HL-60 (cell line): ENCODE data around the gene ADNP.

ENCODE experiments used
- DNase-seq, 2 experiments: peaks; one replicate each; pipeline ENCODE4 v3.0.0-alpha.2; 2010 to 2020; ENCODE audit warnings: low read depth in 1 of 2, low spot score in 1 of 2
- H3K27ac ChIP-seq: fragments of 250-450 bp; sonication (Bioruptor Pico); replicated peaks from 2 replicates; pipeline ENCODE4 v1.5.1; 2020; ENCODE audit warnings: mild to moderate bottlenecking, moderate library complexity
- H3K27me3 ChIP-seq: fragments of 250-450 bp; sonication (Bioruptor Pico); 2 replicates; pipeline ENCODE4 v1.5.1; 2021; ENCODE audit warnings: mild to moderate bottlenecking, moderate library complexity; ENCODE audit not compliant: insufficient read depth, poor library complexity, severe bottlenecking
- H3K4me3 ChIP-seq: replicated peaks from 2 replicates; pipeline ENCODE4 v1.5.1; 2011; ENCODE audit warnings: mild to moderate bottlenecking, control low read depth, low read length; ENCODE audit not compliant: insufficient read depth
- CTCF ChIP-seq: IDR thresholded peaks from one replicate; pipeline ENCODE4 v1.5.1; 2011; ENCODE audit warnings: low read length, control low read depth, inconsistent platforms; ENCODE audit not compliant: insufficient read depth
- GABPA ChIP-seq: IDR thresholded peaks from 2 replicates; pipeline ENCODE4 v1.6.1; 2012; ENCODE audit warnings: low read depth
- POLR2AphosphoS5 ChIP-seq: IDR thresholded peaks from 2 replicates; pipeline ENCODE4 v1.6.1; 2012; ENCODE audit warnings: low read depth
- SPI1 ChIP-seq: IDR thresholded peaks from 2 replicates; pipeline ENCODE4 v1.6.1; 2012; ENCODE audit warnings: low read depth, mild to moderate bottlenecking, borderline replicate concordance
- TF ChIP-seq, protein P1 (sequence below): IDR thresholded peaks from 2 replicates; pipeline ENCODE4 v1.6.1; 2012; ENCODE audit warnings: low read depth; ENCODE audit not compliant: insufficient replicate concordance

ADNP gene

DNA sequence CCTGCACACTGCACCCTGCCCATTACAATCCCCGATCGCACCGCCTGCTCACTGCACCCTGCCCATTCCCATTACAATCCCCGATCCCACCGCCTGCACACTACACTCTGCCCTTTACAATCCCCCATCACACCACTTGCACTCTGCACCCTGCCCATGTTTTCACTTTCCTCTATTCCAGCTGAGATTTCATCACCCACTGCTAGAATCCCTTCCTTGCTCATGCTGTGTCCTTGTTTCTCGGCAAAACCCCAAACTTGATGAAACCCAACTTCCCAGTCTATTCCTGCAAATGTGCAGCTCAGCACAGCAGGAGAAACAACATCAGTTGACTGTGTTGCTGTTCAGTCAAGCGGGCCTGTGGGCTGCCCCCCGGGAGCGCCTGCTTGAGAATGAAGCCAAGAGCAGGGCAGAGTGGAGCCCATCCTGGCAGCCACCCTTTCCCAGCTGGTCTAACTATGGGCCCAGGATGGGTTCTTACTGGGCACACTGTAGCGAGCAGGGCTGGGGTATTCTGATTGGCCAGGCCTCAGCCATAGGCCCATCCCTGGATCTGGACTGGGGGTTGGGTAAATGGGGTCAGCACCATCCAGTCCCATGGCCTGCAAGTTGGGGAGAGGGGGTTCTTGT lies 44.6 kb upstream of the ADNP start:
- TF ChIP-seq SPI1 (no peak), CTCF (no peak), GABPA (no peak), POLR2AphosphoS5 (no peak)
- TF ChIP-seq, protein P1, sequence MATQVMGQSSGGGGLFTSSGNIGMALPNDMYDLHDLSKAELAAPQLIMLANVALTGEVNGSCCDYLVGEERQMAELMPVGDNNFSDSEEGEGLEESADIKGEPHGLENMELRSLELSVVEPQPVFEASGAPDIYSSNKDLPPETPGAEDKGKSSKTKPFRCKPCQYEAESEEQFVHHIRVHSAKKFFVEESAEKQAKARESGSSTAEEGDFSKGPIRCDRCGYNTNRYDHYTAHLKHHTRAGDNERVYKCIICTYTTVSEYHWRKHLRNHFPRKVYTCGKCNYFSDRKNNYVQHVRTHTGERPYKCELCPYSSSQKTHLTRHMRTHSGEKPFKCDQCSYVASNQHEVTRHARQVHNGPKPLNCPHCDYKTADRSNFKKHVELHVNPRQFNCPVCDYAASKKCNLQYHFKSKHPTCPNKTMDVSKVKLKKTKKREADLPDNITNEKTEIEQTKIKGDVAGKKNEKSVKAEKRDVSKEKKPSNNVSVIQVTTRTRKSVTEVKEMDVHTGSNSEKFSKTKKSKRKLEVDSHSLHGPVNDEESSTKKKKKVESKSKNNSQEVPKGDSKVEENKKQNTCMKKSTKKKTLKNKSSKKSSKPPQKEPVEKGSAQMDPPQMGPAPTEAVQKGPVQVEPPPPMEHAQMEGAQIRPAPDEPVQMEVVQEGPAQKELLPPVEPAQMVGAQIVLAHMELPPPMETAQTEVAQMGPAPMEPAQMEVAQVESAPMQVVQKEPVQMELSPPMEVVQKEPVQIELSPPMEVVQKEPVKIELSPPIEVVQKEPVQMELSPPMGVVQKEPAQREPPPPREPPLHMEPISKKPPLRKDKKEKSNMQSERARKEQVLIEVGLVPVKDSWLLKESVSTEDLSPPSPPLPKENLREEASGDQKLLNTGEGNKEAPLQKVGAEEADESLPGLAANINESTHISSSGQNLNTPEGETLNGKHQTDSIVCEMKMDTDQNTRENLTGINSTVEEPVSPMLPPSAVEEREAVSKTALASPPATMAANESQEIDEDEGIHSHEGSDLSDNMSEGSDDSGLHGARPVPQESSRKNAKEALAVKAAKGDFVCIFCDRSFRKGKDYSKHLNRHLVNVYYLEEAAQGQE = no peak
- Histone ChIP-seq H3K27me3 (no peaks in the 10 kb centered on the region), H3K27ac (no peak overlapping the region), H3K4me3 (no peak overlapping the region)
- no peak for DNase-seq

GRCh38 chr20:50969912-50970311 lies 38.7 kb upstream of the ADNP start:
- Histone ChIP-seq H3K4me3 (no peak overlapping the region), H3K27ac (no peak overlapping the region), H3K27me3 (no peaks in the 10 kb centered on the region)
- no peak for DNase-seq
- no peak for TF ChIP-seq POLR2AphosphoS5

- Histone ChIP-seq H3K27ac (no peak overlapping the region), H3K4me3 (no peak overlapping the region), H3K27me3 (no peaks in the 10 kb centered on the region)
- TF ChIP-seq SPI1 (no peak), POLR2AphosphoS5 (no peak)
- no peak for DNase-seq
These were observed 38.2 kb upstream of the ADNP start for GRCh38 chr20:50969435-50969834.

DNA sequence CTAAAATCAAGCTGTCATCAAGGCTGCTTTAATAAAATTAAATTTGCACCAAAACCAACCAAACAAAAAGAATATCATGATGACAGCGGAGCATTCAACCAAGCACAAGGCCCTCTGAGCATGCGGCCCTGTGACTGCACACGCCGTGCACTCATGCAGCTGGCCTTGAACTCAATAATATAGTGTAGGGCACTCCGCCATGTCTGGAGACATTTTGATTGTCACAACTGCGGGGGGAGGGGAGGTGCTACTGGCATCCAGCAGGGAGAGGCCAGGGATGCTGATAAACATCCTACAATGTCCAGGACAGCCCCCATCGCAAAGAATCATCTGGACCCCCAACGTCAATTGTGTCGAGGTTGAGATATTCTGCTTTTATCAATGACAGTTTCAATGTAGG lies 37.1 kb upstream of the ADNP start:
- Histone ChIP-seq H3K27me3 (no peaks in the 10 kb centered on the region), H3K27ac (no peak overlapping the region), H3K4me3 (no peak overlapping the region)
- TF ChIP-seq CTCF = no peak
- no peak for TF ChIP-seq POLR2AphosphoS5
- TF ChIP-seq GABPA = no peak
- TF ChIP-seq, protein P1 = no peak
- DNase-seq = no peak

DNA sequence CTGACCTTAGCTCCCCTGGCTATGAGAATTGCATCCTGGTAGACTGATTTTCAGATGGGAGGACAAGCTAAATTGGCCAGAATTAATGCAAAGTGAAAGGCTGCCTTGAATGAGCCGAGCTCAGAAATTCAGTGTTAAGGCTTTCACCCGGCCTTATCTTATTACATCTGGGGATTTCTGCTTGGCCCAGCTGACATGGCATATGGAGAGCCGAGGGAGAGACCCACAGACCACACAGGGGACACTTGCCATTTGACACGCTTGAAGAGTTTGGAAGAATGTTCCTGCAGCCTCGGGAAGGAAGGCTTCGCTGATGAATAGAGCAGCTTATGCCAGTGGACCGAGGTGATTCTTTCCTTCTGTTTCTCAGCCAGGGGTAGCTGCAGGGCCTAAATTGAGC lies 36.3 kb upstream of the ADNP start:
- no peaks in the 10 kb centered on the region for H3K27me3 ChIP-seq
- no peak for TF ChIP-seq GABPA
- no peak for TF ChIP-seq POLR2AphosphoS5
- TF ChIP-seq, protein P1 = no peak
- TF ChIP-seq CTCF = no peak
- no peak for TF ChIP-seq SPI1
- H3K4me3 ChIP-seq = no peak overlapping the region
- no peak for DNase-seq
- H3K27ac ChIP-seq = no peak overlapping the region
